Cardiac fibroblast (primary cell): ENCODE measurements around the gene TOP3B.
"Not testable (repeated sequence)": the region's sequence is repeated elsewhere in the genome, so short reads cannot be mapped to it uniquely, and the experiment has no call there.

Experiments
- DNase-seq, 2 donors: peaks; one replicate each; pipeline versions ENCODE4 v3.0.0 to v3.0.0-alpha.2; 2010; ENCODE audit warnings: low read depth in 2 of 2
- H3K4me3 ChIP-seq, 2 donors: replicated peaks in 1 of 2; 1 replicate in 1 of 2; 2 replicates in 1 of 2; pipeline ENCODE4 v1.5.1; 2011; ENCODE audit warnings: low read depth in 2 of 2, low read length in 2 of 2, mild to moderate bottlenecking in 2 of 2, moderate library complexity in 1 of 2
- CTCF ChIP-seq: IDR thresholded peaks from one replicate; pipeline ENCODE4 v1.5.1; 2011; ENCODE audit warnings: low read depth, mild to moderate bottlenecking, low read length, inconsistent platforms

The TOP3B gene

GRCh38 chr22:21943571-21944448, 38.8 kb downstream of the TOP3B start:
- no peak overlapping the region for H3K4me3 ChIP-seq
- no peak for TF ChIP-seq CTCF
- DNase-seq = no peak

- H3K4me3 ChIP-seq = peak overlapping the region in 1 of 2 donors; percentile 14
- TF ChIP-seq CTCF = no peak
- peak; percentile 86 to 93 for DNase-seq
These were observed 39.9 kb downstream of the TOP3B start for GRCh38 chr22:21942407-21943343.

GRCh38 chr22:21941921-21942320, 40.7 kb downstream of the TOP3B start:
- no peak for TF ChIP-seq CTCF
- no peak overlapping the region for H3K4me3 ChIP-seq
- DNase-seq = no peak

- no peak for TF ChIP-seq CTCF
- no peak overlapping the region for H3K4me3 ChIP-seq
- no peak for DNase-seq
These were observed 42.1 kb downstream of the TOP3B start for GRCh38 chr22:21940521-21940920.

GRCh38 chr22:21939935-21940334, 42.7 kb downstream of the TOP3B start:
- not testable (repeated sequence) for H3K4me3 ChIP-seq, DNase-seq

GRCh38 chr22:21939461-21939913, 43.1 kb downstream of the TOP3B start:
- no peak for TF ChIP-seq CTCF
- no peak for DNase-seq
- no peak overlapping the region for H3K4me3 ChIP-seq

GRCh38 chr22:21938906-21939305, 43.7 kb downstream of the TOP3B start:
- DNase-seq = no peak
- no peak overlapping the region for H3K4me3 ChIP-seq
- no peak for TF ChIP-seq CTCF
